Superior temporal gyrus (tissue), 1 donor: ENCODE measurements around the gene KRTAP12-3.

Experiments used
- DNase-seq: peaks from one replicate; pipeline ENCODE4 v3.0.0-alpha.2; 2016; ENCODE audit errors: extremely low spot score

KRTAP12-3 gene

GRCh38 chr21:44702973-44703730, 45.4 kb downstream of the KRTAP12-3 start:
- no peak for DNase-seq

- DNase-seq, result no peak
Measured at GRCh38 chr21:44703731-44704635, 46.3 kb downstream of the KRTAP12-3 start.

- DNase-seq, result no peak
Measured at GRCh38 chr21:44704636-44705001, 46.9 kb downstream of the KRTAP12-3 start.

GRCh38 chr21:44706026-44706705, 48.4 kb downstream of the KRTAP12-3 start:
- no peak for DNase-seq

- no peak for DNase-seq
Measured at GRCh38 chr21:44706706-44707581, 49.2 kb downstream of the KRTAP12-3 start.
